NCI-H2081 (cell line): ENCODE measurements around the gene DHTKD1.
"Not testable (repeated sequence)": the region's sequence is repeated elsewhere in the genome, so short reads cannot be mapped to it uniquely, and the experiment has no call there.

Source experiments
- DNase-seq, 2 experiments: peaks; one replicate each; lab custom pipeline; 2025; lab: John Stamatoyannopoulos, UW

Gene DHTKD1

DNA sequence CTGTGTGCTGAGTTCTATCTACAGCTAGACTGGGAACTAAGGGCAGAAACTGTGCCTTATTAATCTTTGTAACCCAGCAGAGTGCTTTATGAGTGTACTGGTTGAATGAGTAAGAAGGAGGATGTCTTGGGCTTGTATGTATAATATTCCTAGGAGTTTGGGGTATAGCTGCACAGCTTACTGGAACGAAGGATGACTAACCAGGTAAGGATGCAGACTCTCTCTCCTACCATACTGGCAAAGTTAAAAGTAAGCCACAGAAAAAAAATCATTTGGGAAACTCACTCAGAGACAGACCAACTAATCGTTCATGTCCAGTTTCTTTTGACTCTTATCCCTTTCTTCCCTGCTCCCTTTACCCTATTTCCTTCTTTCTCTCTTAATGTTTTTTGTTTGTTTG, 1.4 kb upstream of the DHTKD1 start:
- DNase-seq: no peak

DNA sequence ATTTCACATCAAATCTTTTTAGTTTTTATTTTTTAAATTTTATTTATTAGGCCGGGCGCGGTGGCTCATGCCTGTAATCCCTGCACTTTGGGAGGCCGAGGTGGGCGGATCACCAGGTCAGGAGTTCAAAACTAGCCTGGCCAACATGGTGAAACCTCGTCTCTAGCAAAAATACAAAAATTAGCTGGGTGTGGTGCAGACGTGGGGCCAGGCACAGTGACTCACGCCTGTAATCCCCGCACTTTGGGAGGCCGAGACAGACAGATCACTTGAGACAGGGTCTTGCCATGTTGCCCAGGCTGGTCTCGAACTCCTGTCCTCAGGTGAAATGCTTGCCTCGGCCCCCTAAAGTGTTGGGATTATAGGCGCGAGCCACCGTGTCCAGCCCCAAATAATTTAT, 2.7 kb downstream of the DHTKD1 start:
- DNase-seq: not testable (repeated sequence)

DNA sequence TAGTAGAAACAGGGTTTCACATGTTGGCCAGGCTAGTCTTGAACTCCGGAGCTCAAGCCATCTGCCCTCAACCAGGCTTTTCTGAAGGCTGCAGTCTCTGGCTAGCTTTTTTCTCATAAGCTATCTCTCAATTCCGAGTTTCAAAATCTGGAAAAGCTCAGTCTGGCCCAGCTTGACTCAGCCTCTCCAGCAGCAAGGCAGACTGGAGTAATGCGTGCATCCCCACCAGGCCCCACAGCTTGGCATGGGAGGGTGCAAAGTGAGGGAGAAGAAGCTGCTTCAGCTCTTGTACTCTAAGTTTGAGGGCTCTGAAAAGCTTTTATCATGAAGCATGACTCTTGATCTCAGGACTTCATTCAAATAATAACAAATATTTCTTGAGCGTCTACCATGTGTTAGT, 4.8 kb downstream of the DHTKD1 start:
- DNase-seq: no peak

DNA sequence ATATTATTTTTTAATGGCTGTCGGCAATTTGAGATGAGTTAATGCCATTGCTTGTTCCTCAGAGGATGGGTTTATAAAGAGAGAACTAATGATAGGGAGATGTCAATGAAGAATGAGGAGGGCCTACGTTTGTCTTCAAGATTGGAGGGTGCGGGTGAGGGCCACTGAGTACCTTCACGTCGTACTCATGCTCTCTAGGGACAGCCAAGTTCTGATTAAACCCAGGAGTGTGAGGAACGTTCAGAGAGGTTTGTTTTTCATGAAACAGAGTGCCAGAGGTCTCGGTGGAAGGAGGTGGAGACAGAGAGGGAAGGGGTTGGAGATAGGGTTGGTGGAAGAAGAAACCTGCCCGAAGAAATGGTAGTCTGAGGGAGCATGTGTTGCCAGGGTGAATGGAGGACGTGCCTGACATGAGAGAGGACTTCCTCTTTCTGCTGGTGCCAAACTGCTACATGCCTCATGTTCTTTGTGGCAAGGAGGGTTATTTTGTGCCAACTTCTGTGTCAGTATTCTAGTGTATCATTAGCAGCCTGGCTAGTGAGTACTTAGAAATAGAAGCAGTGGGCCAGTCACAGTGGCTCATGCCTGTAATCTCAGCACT, 8.9 kb downstream of the DHTKD1 start:
- DNase-seq: no peak

DNA sequence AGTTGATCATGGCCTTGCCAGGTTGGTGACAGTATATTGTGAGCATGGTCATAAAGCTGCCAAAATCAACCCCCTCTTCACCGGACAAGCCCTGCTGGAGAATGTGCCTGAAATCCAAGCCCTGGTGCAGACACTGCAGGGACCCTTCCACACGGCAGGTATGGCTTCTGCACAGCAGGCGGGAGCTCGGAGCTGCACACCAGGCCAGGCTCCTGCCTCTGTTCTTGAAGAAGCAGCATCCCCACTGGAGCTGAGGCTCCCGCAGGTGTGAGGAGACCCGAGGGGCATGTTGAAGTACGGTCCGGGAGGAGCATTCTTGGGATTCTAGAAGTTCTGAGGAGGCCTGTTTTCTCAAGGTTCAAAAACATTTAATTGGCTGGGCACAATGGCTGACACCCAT, 12.7 kb downstream of the DHTKD1 start:
- DNase-seq: no peak

DNA sequence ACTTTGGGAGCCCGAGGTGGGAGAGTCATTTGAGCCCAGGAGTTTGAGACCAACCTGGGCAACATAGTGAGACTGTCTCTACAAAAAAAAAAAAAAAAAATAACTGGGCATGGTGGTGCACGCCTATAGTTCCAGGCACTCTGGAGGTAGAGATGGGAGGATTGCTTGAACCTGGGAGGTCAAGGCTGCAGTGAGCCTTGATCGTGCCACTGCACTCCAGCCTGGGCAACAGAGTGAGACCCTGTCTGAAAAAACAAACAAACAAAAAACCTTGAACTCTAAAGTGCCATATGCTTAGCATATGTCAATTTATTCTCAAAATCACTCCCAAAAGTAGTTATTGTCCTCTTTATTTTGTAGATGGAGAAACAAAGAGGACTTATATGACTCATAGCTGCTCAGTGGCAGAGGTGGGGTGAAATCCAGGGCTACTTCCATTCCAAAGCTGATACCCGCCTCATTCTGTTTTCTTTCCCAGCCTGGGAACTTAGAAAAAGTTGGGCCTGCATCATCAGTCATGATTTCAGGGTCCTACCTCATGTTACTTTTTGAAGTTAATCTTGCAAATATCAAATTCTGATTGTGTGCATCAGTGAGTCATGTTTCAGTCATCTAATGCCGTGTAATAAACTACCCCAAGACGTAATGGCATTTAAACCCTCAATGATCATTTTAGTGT, 13.3 kb downstream of the DHTKD1 start:
- no peak for DNase-seq

DNA sequence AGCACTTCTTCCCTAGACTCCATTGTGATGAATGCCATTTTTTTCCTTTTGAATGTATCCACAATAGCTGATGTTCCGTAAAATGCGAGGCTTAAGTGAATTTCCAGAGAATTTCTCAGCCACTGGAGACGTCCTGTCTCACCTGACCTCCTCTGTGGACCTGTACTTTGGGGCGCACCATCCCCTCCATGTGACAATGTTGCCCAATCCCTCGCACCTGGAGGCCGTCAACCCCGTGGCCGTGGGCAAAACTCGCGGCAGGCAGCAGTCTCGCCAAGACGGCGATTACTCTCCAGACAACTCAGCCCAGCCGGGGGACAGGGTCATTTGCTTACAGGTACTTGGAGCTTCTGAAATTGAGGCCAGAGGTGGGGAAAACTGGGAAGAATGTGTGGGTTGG, 20.2 kb downstream of the DHTKD1 start:
- DNase-seq: no peak

DNA sequence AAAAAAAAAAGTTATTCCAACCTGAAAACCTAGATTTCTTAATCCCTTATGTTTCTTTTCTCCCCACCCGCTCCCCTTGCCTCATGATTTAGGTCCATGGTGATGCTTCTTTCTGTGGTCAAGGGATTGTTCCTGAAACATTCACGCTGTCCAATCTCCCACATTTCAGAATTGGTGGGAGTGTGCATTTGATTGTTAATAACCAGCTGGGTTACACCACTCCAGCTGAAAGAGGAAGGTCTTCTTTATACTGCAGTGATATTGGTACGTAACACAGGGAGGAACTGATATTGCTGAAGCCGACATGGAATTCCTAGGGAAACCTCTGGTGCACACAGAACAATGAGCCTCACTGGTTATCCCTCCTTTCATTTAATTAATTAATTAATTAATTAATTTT, 22.7 kb downstream of the DHTKD1 start:
- no peak for DNase-seq

DNA sequence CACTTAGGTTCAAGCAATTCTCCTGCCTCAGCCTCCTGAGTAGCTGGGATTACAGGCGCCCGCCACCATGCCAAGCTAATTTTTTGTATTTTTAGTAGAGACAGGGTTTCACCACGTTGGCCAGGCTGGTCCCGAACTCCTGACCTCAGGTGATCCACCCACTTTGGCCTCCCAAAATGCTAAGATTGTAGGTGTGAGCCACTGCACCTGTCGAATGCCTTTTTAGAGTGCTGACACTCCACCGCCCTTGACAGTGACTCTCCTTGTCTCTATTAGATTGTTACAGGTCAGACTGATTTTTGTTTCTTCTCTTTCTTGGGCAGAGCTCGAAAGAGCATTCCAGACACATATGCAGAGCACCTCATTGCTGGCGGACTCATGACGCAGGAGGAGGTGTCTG, 28.6 kb downstream of the DHTKD1 start:
- DNase-seq: not testable (repeated sequence)

DNA sequence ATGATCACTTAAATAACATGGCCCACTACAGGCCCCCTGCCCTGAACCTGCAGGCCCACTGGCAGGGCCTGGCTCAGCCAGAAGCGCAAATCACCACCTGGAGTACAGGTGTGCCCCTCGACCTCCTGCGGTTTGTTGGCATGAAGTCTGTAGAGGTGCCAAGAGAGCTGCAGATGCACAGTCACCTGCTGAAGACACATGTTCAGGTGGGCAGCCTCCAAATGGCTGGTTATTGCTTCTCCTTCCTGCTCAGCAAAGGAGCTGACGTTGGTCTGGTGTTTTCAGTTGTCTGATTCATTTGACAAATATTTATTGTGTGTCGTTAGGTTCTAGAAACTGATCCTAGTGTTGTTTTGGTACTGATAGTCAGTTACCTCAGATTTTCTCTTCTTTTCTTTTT, 29.0 kb downstream of the DHTKD1 start:
- DNase-seq: peak; percentile 71 to 93

DNA sequence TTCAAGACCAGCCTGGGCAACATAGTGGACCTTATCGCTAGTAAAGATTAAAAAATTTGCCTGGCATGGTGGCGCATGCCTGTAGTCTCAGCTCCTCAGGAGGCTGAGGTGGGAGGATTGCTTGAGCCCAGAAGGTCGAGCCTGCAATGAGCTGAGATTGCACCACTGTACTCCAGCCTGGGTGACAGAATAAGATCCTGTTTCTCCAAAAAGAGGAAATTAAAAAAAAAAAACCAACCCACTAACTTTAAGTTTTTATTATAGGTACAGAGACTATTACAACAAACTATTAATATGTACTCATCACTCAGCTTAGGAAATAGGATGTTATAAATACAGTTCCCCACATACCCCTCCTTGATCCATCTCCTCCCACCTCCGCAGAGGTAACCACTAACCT, 30.2 kb downstream of the DHTKD1 start:
- DNase-seq: no peak

DNA sequence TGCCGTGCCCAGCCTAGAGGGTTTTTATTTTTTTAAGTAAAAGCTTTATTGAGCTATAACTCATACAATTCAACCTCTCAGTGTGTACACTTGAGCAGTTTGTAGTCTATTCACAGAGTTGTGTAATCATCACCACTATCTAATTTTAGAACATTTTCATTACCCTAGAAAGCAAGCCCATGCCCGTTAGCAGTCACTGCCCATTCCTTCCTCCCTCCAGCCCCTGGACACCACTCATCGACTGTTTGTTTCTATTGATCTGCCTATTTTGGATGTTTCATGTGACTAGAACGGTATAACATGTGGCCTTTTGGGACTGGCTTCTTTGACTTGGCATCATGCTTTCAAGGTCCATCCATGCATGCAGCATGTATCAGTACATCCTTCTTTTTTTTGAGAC, 35.0 kb downstream of the DHTKD1 start:
- no peak for DNase-seq

DNA sequence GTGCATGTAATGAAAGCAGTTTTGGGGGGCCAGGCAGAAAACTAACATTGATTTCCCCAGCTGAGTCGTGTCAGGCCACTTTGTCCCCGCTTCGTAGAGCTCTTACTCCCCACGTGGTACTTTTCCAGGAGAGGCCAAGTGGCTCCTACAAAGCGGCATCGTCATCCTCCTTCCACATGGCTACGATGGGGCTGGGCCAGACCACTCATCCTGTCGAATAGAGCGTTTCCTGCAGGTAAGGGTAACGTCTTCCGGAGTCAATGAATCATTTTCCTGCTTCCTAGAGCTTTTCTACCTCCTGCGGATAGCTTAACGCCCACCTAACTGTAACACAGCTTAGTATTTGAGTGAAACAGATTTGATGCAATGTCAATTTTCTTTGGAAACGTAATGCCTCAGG, 39.0 kb downstream of the DHTKD1 start:
- no peak for DNase-seq

DNA sequence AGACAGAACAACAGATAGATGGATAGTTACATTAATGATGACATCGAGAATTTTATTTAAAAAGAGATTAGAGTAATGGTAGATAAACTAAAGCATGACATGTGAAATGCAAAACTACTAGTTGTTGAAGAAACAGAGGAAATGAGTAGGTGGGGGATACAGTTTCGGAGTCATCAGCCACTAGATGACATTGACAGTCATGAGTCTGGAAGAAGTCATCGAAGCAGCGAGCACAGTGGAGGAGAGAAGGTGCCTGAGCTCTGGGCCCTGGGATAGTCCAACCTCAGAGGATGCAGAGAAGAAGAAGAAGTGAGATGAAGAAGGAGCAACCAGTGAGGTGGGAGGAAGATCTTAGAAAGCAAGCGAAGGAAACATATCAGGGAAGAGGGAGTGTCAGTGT, 40.5 kb downstream of the DHTKD1 start:
- no peak for DNase-seq

DNA sequence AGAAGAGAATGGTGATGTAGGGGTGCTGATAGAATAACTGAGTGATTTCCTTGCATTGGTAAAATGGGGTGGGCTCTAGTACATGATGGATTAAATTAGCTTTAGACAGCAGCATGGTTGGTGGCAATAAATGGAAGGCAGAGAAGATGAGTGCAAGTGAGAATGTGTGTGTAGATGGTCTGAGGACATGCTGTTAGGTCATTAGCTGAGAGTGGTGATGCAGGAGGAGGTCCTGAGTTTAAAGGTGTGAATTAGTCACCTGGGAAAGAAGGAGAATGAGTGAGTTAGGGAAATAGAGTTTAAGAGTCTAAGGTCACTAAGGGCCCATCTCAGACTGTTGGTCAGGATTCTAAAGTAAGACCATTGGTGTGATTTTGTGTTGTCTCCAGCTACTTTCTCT, 42.8 kb downstream of the DHTKD1 start:
- no peak for DNase-seq

DNA sequence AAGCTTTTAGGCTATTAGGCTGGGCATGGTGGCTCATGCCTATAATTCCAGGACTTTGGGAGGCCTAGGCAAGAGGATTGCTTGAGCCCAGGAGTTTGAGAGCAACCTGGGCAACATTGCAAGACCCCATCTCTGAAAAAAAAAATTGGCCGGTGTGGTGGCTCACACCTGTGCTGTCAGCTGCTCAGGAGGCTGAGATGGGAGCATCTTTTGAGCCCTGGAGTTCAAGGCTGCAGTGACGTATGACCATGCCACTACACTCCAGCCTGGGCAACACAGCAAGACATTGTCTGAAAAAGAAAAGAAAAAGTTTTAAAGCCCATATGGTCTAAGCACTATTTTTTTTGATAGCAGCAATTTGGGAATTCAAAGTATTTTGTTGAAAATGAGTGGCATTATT, 44.9 kb downstream of the DHTKD1 start:
- DNase-seq: no peak

DNA sequence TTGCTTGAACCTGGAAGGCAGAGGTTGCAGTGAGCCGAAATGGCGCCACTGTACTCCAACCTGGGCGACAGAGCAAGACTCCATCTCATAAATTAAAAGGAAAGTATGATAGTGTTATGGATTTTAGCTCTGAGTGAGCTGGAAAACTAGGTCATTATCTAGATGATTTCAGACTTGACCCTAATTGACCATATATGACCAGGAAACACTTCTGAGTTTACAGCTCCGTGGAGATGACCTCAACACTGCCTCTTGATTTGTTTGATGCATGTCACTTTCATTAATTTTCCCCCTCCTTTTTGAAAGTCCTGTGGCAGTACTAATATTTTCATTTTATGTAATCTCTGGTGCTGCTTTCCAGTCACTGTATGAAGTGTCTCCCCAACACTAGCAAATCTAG, 52.9 kb downstream of the DHTKD1 start:
- no peak for DNase-seq

DNA sequence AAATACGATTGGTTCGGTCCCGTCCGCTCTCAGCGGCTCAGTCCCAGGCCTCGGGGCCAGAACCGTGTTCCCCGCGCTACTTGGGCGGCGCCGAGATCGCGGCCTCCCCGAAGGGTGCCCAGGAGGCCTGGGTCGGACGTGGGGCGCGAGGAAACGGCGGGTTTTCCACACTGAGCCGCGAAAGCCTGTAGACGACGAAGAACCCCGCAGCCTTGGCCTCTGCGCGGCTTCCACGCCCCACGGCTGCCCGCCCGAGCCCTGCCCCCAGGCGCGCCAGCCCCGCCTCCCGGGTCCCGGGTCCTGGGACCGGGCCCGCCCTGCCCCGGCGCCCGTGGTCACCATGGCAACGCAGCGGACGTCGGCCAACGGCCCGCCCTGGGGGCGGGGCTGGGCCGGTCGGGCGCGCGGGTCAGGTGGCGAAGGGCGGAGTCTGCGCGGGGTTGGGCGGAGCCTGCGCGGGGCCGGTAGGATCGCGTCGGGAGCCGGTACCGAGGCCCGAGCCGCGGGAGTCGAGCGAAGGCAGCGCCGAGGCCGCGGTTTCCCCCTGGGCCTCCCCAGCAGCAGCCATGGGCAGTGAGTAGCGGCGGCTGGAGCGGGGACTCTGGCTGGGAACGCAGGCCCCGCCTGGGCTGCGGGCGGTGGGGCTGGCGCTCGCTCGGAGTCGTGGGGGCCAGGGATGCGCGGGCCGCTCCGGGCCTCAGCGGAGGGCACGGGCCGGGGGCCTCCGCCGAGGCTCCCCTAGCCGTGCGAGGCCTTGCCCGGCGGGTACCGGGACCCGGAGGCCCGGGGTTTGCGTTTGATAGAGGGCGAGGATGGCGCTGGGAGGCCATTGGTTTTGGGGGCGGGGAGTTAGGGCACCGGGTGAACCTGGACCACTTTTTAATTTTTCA, 60.7 kb downstream of the DHTKD1 start, which contains the start of gene SEC61A2:
TSS of gene SEC61A2 (plus strand) at position 456 of the 890 bp plus-strand sequence. CDS start at position 567, 111 bp downstream.
- DNase-seq: peak; percentile 82 to 87

DNA sequence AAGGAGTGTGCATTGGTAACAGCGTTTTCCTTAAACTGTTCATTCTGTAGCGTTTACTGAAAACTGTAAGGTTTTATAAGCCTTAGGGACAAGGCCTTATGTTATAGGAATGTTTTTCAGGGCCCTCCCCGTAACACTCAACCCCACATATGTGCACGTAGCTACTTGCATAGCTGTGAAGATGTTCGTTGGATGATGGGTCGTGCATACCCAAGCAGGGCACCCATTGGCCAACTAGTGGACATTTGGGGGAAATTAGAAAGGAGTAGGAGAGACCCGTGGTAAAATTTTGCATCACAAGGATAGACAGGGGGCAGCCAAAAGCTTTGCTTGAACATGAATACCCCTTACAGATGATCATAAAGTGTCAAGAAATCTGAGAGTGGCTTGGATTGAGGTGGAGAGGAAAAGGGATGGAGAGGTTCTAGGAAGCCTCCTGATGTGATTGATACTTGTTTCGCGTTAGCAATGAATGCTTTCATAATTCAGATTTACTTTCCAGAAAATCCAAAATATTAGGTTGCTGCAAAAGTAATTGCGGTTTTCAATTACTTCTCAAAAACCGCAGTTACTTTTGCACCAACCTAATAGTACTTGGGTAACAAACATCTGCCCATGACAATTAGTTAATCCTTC, 61.6 kb downstream of the DHTKD1 start:
- DNase-seq: peak; percentile 34 to 59

DNA sequence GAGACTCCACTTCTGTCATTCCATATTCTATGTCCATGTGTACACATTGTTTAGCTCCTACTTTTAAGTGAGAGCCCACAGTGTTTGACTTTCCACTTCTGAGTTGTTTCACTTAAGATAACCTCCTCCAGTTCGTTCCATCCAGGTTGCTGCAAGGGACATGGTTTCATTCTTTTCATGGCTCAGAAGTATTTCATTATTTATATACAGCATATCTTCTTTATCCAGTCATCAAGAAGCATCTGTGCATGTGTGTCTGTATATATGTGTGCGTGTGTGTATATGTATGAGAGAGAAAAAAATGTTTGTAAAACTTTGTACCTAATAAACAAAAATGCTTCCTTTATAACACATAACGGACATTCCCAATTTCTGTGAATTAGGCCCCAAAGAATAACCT, 66.9 kb downstream of the DHTKD1 start:
- no peak for DNase-seq

DNA sequence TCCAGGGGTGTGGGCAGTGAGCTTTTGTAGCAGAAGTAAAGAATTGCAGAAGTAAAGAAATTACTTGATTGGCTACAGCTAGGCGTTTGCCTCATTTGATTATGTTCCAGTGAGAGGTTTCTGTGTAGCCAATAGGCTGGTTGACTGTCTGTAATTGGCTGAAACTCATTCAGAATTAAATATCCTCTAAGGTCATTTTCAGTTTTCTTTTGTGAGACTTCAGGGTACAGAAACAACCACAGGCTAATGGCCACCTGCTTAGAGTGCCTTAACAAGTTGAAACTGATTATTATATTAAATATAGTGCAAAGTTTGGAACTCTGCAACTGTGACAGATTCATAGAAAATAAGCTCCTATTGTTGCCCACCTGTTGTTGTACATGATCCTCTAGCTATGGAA, 71.3 kb downstream of the DHTKD1 start:
- DNase-seq: no peak

DNA sequence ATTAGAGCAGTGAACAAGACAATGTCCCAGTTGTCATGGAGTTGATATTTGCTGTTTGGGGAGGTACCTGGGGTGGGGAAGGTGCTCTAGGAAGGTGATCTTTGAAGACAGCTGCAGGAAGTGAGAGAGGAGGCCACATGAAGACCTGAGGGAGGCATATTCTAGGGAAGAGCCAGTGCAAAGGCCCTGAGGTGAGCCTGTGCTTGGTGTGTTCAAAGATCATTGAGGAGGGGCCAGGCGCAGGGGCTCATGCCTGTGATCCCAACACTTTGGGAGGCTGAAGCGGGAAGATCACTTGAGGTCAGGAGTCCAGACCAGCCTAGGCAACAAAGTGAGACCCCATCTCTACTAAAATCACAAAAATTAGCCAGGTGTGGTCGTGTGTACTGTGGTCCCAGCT, 75.8 kb downstream of the DHTKD1 start:
- DNase-seq: no peak

DNA sequence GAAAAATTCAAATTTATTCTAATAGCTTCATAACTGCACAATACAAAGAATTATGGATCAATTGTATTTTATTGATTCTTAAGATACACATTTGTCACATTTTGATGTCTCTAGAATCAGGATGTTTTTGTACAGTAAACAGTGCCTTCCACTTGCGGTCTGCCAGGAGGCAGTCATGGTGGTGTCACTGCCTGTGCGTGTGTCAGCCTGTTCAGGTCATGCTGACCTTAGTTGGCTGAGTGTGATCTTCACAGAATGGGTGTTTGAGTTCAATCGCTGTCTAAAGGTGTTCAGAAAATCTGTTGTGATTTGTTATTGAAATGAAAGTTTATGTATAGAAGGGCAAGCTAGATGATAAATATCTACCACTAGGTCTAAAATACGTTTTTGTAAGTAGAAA, 81.4 kb downstream of the DHTKD1 start:
- DNase-seq: no peak
